ENCODE measurements around the gene DACH1.

DACH1 gene

GRCh38 chr13:71464686-71465085 is 402.3 kb downstream of the DACH1 start (continued):
- TF ChIP-seq, protein P1, sequence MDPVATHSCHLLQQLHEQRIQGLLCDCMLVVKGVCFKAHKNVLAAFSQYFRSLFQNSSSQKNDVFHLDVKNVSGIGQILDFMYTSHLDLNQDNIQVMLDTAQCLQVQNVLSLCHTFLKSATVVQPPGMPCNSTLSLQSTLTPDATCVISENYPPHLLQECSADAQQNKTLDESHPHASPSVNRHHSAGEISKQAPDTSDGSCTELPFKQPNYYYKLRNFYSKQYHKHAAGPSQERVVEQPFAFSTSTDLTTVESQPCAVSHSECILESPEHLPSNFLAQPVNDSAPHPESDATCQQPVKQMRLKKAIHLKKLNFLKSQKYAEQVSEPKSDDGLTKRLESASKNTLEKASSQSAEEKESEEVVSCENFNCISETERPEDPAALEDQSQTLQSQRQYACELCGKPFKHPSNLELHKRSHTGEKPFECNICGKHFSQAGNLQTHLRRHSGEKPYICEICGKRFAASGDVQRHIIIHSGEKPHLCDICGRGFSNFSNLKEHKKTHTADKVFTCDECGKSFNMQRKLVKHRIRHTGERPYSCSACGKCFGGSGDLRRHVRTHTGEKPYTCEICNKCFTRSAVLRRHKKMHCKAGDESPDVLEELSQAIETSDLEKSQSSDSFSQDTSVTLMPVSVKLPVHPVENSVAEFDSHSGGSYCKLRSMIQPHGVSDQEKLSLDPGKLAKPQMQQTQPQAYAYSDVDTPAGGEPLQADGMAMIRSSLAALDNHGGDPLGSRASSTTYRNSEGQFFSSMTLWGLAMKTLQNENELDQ (tag by site-specific recombination; IDR thresholded peaks at IDR 0.05; ENCODE audit: low read depth) = no peak
- TF ChIP-seq ZBTB21 (tag by site-specific recombination; IDR thresholded peaks at IDR 0.05) = no peak
- no peak for TF ChIP-seq GFI1B (tag by site-specific recombination; IDR thresholded peaks at IDR 0.05)
- TF ChIP-seq, protein P2, sequence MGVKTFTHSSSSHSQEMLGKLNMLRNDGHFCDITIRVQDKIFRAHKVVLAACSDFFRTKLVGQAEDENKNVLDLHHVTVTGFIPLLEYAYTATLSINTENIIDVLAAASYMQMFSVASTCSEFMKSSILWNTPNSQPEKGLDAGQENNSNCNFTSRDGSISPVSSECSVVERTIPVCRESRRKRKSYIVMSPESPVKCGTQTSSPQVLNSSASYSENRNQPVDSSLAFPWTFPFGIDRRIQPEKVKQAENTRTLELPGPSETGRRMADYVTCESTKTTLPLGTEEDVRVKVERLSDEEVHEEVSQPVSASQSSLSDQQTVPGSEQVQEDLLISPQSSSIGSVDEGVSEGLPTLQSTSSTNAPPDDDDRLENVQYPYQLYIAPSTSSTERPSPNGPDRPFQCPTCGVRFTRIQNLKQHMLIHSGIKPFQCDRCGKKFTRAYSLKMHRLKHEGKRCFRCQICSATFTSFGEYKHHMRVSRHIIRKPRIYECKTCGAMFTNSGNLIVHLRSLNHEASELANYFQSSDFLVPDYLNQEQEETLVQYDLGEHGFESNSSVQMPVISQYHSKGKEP (tag by site-specific recombination; IDR thresholded peaks at IDR 0.05) = no peak

- H3K9me3 ChIP-seq (ENCODE audit: control insufficient read depth, insufficient read depth, low read depth, low read length) = no peaks in the 10 kb centered on the region
- H3K27ac ChIP-seq (ENCODE audit: extremely low read depth, low read depth, low read length) = no peak overlapping the region
- POLR2A ChIA-PET = no interaction called here
- H3K4me1 ChIP-seq (ENCODE audit: control insufficient read depth, insufficient read depth, low read length) = no peaks in the 10 kb centered on the region
- TF ChIP-seq HIC1 (tag by site-specific recombination; IDR thresholded peaks at IDR 0.05) (no peak), ZSCAN16 (tag by site-specific recombination; IDR thresholded peaks at IDR 0.05) (no peak), ZNF792 (tag by site-specific recombination; IDR thresholded peaks at IDR 0.05) (no peak), ZNF555 (tag by site-specific recombination; conservative IDR thresholded peaks at IDR 0.05) (no peak), ZNF76 (tag by site-specific recombination; IDR thresholded peaks at IDR 0.05; ENCODE audit: borderline replicate concordance, low read depth) (no peak), ZNF239 (tag by site-specific recombination; IDR thresholded peaks at IDR 0.05) (no peak), ZNF169 (tag by site-specific recombination; IDR thresholded peaks at IDR 0.05) (no peak)
- TF ChIP-seq, protein P3, sequence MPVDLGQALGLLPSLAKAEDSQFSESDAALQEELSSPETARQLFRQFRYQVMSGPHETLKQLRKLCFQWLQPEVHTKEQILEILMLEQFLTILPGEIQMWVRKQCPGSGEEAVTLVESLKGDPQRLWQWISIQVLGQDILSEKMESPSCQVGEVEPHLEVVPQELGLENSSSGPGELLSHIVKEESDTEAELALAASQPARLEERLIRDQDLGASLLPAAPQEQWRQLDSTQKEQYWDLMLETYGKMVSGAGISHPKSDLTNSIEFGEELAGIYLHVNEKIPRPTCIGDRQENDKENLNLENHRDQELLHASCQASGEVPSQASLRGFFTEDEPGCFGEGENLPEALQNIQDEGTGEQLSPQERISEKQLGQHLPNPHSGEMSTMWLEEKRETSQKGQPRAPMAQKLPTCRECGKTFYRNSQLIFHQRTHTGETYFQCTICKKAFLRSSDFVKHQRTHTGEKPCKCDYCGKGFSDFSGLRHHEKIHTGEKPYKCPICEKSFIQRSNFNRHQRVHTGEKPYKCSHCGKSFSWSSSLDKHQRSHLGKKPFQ (tag by site-specific recombination; IDR thresholded peaks at IDR 0.05) = no peak
- TF ChIP-seq, protein P4, sequence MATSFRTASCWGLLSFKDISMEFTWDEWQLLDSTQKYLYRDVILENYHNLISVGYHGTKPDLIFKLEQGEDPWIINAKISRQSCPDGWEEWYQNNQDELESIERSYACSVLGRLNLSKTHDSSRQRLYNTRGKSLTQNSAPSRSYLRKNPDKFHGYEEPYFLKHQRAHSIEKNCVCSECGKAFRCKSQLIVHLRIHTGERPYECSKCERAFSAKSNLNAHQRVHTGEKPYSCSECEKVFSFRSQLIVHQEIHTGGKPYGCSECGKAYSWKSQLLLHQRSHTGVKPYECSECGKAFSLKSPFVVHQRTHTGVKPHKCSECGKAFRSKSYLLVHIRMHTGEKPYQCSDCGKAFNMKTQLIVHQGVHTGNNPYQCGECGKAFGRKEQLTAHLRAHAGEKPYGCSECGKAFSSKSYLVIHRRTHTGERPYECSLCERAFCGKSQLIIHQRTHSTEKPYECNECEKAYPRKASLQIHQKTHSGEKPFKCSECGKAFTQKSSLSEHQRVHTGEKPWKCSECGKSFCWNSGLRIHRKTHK (tag by site-specific recombination; IDR thresholded peaks at IDR 0.05) = no peak
- CTCF ChIA-PET = no interaction called here
- H3K36me3 ChIP-seq (ENCODE audit: control insufficient read depth in 2 of 2, insufficient read depth in 1 of 2, low read length in 2 of 2) = no peaks in the 10 kb centered on the region
- no peak overlapping the region for H3K4me3 ChIP-seq (ENCODE audit: low read depth, low read length)
Measured at GRCh38 chr13:71461892-71462291, 405.1 kb downstream of the DACH1 start.

DNA sequence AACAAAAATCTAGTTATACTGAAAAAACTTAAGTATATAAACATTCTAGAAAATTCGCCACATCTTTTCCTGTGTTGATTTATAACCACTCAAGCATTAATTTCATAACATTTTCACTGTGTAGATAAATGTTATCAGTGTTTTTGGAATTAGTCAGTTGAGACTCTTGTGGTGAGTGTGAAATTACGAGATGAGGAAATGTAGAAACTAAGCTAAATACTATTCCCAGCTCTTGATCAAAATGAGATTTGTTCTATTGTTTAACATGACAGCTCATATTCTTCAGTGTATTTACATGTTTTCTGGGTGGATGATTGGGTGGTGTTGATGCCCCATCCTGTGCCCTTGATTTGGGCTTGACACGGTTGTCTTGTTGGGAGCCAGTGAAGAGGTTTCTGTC is 406.8 kb downstream of the DACH1 start:
- no peak overlapping the region for H3K27ac ChIP-seq (ENCODE audit: extremely low read depth, low read depth, low read length)
- ChIA-PET POLR2A (no interaction called here), CTCF (no interaction called here)
- H3K36me3 ChIP-seq (ENCODE audit: control insufficient read depth in 2 of 2, insufficient read depth in 1 of 2, low read length in 2 of 2) = no peaks in the 10 kb centered on the region
- no peaks in the 10 kb centered on the region for H3K4me1 ChIP-seq (ENCODE audit: control insufficient read depth, insufficient read depth, low read length)
- TF ChIP-seq, protein P5, sequence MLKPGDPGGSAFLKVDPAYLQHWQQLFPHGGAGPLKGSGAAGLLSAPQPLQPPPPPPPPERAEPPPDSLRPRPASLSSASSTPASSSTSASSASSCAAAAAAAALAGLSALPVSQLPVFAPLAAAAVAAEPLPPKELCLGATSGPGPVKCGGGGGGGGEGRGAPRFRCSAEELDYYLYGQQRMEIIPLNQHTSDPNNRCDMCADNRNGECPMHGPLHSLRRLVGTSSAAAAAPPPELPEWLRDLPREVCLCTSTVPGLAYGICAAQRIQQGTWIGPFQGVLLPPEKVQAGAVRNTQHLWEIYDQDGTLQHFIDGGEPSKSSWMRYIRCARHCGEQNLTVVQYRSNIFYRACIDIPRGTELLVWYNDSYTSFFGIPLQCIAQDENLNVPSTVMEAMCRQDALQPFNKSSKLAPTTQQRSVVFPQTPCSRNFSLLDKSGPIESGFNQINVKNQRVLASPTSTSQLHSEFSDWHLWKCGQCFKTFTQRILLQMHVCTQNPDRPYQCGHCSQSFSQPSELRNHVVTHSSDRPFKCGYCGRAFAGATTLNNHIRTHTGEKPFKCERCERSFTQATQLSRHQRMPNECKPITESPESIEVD (tag by site-specific recombination; IDR thresholded peaks at IDR 0.05) = peak; percentile 32; the same call in 1 of the 2 replicates
- TF ChIP-seq GLI4 (tag by site-specific recombination; IDR thresholded peaks at IDR 0.05) (no peak), MYNN (tag by site-specific recombination; IDR thresholded peaks at IDR 0.05; ENCODE audit: borderline replicate concordance) (no peak), ZNF302 (tag by site-specific recombination; IDR thresholded peaks at IDR 0.05; ENCODE audit: low read depth) (no peak), ZNF660 (tag by site-specific recombination; IDR thresholded peaks at IDR 0.05) (0 out of 2 replicates have a peak, but pooled peaks have one; percentile 32)
- H3K4me3 ChIP-seq (ENCODE audit: low read depth, low read length) = no peak overlapping the region
- no peaks in the 10 kb centered on the region for H3K9me3 ChIP-seq (ENCODE audit: control insufficient read depth, insufficient read depth, low read depth, low read length)
